HepG2 (cell line): ENCODE results near the gene CKS1B. TPM values are rescaled to one million over a fixed set of nuclear protein-coding genes. Genes with fewer than 3 reads are reported as not detected.

Experiments used
- CBX2 ChIP-seq, 2 experiments: fragments of 200-600 bp in 1 of 2; sonication (generic); formaldehyde crosslinking in 1 of 2; IDR thresholded peaks; 2 replicates each; pipeline versions ENCODE4 v1.7.0 to v1.8.1; 2018 to 2022; ENCODE audit warnings: low read depth in 2 of 2, low read length in 1 of 2, mild to moderate bottlenecking in 1 of 2, missing genetic modification reagents in 1 of 2
- CCDC6 ChIP-seq: sonication (generic); formaldehyde crosslinking; IDR thresholded peaks from 2 replicates; pipeline ENCODE4 v1.8.1; 2022; ENCODE audit warnings: mild to moderate bottlenecking, missing genetic modification reagents, moderate library complexity
- MAFF ChIP-seq: IDR thresholded peaks from 2 replicates; pipeline ENCODE4 v1.6.1; 2011; ENCODE audit warnings: low read depth, low read length, improper control_type of control experiment
- MIER3 ChIP-seq: IDR thresholded peaks from 2 replicates; pipeline ENCODE4 v1.6.1; 2016; ENCODE audit warnings: missing compliant biosample characterization, borderline replicate concordance
- PBX2 ChIP-seq: IDR thresholded peaks from 2 replicates; pipeline ENCODE4 v1.6.1; 2016; ENCODE audit warnings: control low read depth
- ZBTB33 ChIP-seq: sonication (generic); formaldehyde crosslinking; IDR thresholded peaks from 2 replicates; pipeline ENCODE4 v1.4.0; 2020; ENCODE audit warnings: missing genetic modification reagents
- ZNF326 ChIP-seq: sonication (generic); formaldehyde crosslinking; IDR thresholded peaks from 2 replicates; pipeline ENCODE4 v1.4.0; 2020; ENCODE audit warnings: missing genetic modification reagents, borderline replicate concordance
- ZNF607 ChIP-seq: sonication (generic); formaldehyde crosslinking; IDR thresholded peaks from 2 replicates; pipeline ENCODE4 v1.5.1; 2020; ENCODE audit warnings: missing genetic modification reagents, mild to moderate bottlenecking, borderline replicate concordance
- polyA plus RNA-seq, 8 experiments: library from polyadenylated mRNA; depleted of rRNA in 3 of 8; stranded (reverse) in 7 of 8; unstranded in 1 of 8; fragments of >200 nt; fragmentation: Illumina TruSeq in 4 of 8; extraction: Trizol in 4 of 8; gene quantifications; 2 replicates each; pipeline versions ENCODE4 v1.2.1 to v1.2.3, GENCODE V29; 2011 to 2016; ENCODE audit warnings: low read depth in 4 of 8, missing spikeins in 1 of 8, mixed read lengths in 1 of 8; ENCODE audit not compliant: insufficient read depth in 1 of 8
- total RNA-seq, 5 experiments: library from RNA; depleted of rRNA; stranded (reverse); fragments of >200 nt; fragmentation: Illumina TruSeq; extraction: Trizol; gene quantifications; 2 replicates each; pipeline ENCODE4 v1.2.3, GENCODE V29; 2016; ENCODE audit warnings: low read depth in 1 of 5
- TF ChIP-seq, protein P1 (sequence below): sonication (generic); formaldehyde crosslinking; IDR thresholded peaks from 2 replicates; pipeline ENCODE4 v1.4.0; 2020; ENCODE audit warnings: low read depth, missing genetic modification reagents
- TF ChIP-seq, protein P2 (sequence below): sonication (generic); formaldehyde crosslinking; IDR thresholded peaks from 2 replicates; pipeline ENCODE4 v1.4.0; 2020; ENCODE audit warnings: missing genetic modification reagents
- TF ChIP-seq, protein P3 (sequence below): sonication (generic); formaldehyde crosslinking; conservative IDR thresholded peaks from 2 replicates; pipeline ENCODE4 v1.8.0; 2022; ENCODE audit warnings: mild to moderate bottlenecking, moderate library complexity, missing genetic modification reagents

The CKS1B gene
- total and polyA plus RNA-seq, 2 of the 13 experiments (the other 11 are each of a cell fraction or from before 2014, with no cell fraction given), result 217 to 222 TPM

GRCh38 chr1:154970631-154971340, 3.7 kb upstream of the CKS1B start, which contains the start of gene SHC1 (continued):
- TF ChIP-seq, protein P1, sequence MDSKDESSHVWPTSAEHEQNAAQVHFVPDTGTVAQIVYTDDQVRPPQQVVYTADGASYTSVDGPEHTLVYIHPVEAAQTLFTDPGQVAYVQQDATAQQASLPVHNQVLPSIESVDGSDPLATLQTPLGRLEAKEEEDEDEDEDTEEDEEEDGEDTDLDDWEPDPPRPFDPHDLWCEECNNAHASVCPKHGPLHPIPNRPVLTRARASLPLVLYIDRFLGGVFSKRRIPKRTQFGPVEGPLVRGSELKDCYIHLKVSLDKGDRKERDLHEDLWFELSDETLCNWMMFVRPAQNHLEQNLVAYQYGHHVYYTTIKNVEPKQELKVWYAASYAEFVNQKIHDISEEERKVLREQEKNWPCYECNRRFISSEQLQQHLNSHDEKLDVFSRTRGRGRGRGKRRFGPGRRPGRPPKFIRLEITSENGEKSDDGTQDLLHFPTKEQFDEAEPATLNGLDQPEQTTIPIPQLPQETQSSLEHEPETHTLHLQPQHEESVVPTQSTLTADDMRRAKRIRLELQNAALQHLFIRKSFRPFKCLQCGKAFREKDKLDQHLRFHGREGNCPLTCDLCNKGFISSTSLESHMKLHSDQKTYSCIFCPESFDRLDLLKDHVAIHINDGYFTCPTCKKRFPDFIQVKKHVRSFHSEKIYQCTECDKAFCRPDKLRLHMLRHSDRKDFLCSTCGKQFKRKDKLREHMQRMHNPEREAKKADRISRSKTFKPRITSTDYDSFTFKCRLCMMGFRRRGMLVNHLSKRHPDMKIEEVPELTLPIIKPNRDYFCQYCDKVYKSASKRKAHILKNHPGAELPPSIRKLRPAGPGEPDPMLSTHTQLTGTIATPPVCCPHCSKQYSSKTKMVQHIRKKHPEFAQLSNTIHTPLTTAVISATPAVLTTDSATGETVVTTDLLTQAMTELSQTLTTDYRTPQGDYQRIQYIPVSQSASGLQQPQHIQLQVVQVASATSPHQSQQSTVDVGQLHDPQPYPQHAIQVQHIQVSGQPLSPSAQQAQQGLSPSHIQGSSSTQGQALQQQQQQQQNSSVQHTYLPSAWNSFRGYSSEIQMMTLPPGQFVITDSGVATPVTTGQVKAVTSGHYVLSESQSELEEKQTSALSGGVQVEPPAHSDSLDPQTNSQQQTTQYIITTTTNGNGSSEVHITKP (CRISPR knock-in tag), result peak; percentile 75; the same call in 1 of the 2 replicates
- TF ChIP-seq CCDC6 (CRISPR knock-in tag) (no peak), ZNF607 (CRISPR knock-in tag) (no peak), MAFF (peak; percentile 4; the same call in 1 of the 2 replicates), CBX2 (IDR thresholded peaks at IDR 0.05; ENCODE audit: low read depth, low read length) (no peak), CBX2 (CRISPR knock-in tag; IDR thresholded peaks at IDR 0.05; ENCODE audit: low read depth) (no peak), PBX2 (no peak), MIER3 (CRISPR knock-in tag) (no peak), ZBTB33 (no peak), ZNF326 (CRISPR knock-in tag) (no peak)
- TF ChIP-seq, protein P2, sequence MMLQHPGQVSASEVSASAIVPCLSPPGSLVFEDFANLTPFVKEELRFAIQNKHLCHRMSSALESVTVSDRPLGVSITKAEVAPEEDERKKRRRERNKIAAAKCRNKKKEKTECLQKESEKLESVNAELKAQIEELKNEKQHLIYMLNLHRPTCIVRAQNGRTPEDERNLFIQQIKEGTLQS (CRISPR knock-in tag), result 0 out of 2 replicates have a peak, but pooled peaks have one; percentile 35
- TF ChIP-seq, protein P3, sequence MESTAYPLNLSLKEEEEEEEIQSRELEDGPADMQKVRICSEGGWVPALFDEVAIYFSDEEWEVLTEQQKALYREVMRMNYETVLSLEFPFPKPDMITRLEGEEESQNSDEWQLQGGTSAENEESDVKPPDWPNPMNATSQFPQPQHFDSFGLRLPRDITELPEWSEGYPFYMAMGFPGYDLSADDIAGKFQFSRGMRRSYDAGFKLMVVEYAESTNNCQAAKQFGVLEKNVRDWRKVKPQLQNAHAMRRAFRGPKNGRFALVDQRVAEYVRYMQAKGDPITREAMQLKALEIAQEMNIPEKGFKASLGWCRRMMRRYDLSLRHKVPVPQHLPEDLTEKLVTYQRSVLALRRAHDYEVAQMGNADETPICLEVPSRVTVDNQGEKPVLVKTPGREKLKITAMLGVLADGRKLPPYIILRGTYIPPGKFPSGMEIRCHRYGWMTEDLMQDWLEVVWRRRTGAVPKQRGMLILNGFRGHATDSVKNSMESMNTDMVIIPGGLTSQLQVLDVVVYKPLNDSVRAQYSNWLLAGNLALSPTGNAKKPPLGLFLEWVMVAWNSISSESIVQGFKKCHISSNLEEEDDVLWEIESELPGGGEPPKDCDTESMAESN, result no peak
